ENCODE measurements around the gene THRB.

DNA sequence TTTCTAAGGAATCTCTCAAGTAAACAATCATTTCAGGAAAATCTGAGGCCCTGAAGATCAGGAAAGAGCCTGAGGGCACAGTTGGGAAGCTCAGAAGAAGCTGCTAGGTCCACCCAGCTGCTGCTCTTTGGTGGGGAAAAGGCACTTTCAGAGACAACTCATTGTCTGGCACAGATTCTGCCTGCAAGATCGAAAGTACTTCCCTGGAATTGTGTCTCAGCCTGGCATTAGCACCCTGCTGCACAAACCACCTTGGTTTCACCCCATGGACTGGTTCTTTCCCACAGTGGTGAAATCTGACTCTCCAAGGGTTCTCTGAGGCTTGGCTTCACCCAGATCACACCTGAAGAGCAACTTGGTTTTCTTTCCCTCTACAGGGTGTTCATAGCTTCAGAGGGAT, 18.7 kb downstream of the THRB start:
- no peak for TF ChIP-seq EZH2 (IDR thresholded peaks at IDR 0.05)
- no peak for TF ChIP-seq POLR2AphosphoS5 (IDR thresholded peaks at IDR 0.05; ENCODE audit: borderline replicate concordance, low read depth, low read length)
- TF ChIP-seq FOXP2 (optimal IDR thresholded peaks at IDR 0.05; ENCODE audit: control extremely low read depth, extremely low read length, insufficient read depth) = no peak
